Femur (tissue), 1 donor: ENCODE data around the gene ATF6B.

ENCODE experiments used
- DNase-seq: peaks from one replicate; pipeline ENCODE4 v3.0.0-alpha.2; 2017

The ATF6B gene

GRCh38 chr6:32129297-32130088 is 1.4 kb upstream of the ATF6B start:
- DNase-seq, result peak; percentile 38

GRCh38 chr6:32128751-32129296 is 778 bp upstream of the ATF6B start:
- peak; percentile 29 for DNase-seq

DNA sequence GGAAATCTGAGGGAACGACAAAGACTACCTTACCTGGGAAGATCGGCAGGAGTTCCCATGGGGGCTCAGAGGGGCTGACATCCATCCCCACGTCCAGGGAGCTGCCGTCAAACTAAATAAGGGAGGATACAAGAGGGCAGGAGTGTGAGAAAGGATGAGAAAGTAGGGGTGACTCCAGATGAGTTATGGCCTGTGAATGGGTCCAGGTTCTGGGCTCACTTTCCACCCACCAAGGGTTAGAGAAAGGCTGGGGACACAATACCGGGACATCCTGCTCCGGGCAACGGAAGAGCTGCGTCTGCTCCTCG is 683 bp downstream of the ATF6B start:
- DNase-seq, result no peak

GRCh38 chr6:32126880-32127279 is 1.2 kb downstream of the ATF6B start:
- no peak for DNase-seq

DNA sequence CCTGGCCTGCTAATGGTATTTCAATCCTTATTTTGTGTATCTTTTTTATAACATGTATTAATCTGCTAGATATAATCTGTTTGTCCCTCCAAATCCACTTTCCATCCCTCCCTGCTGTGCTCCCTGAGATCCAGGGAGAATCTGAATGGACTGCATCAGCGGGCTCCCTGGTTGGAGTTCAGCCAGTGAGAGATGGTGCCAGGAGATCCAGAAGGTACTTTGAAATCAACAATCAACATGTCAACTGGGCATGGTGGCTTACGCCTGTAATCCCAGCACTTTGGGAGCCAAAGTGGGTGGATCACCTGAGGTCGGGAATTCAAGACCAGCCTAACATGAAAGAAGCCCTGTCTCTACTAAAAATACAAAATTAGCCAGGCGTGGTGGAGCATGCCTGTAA is 4.4 kb downstream of the ATF6B start:
- no peak for DNase-seq

- DNase-seq, result no peak
These were observed 7.4 kb downstream of the ATF6B start for GRCh38 chr6:32120573-32121059.

DNA sequence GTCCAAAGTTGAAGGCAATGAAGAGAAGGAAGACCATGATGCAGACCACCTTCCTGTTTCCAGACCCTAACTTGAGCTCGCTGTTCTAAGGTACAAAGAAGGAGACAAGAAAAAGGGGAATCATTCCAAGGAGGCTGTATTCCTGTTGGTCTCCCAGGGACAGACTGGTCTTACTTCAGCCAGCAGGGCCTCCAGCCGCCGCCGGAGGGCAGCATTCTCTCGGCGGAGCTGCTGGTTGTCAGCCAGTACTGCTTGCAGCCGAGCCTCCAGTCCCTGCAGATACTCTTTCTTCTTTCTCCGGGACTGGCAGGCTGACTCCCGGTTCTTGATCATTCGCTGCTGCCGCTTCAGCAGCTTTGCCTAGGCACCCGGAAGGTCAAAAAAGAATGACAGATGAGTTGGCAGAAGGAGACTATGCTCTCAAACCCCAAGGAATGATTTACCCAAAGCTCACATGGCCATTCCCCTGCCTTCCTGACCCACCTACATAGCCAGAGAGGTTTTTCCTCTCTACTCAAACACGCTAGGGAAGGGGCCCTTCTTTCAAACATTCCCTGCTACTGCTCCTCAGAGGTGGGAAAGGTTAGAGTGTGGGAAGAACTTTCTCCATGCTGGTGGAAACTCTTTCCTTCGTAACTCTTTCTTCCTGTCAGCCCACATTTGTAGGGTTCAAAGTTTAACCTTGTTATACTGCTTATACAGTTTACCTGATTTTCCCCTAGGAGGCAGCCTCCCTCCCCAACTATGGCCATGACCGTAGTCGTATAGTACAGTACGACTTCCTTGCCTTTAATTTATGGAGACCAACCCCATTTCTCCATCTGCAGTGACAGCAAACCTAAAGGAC is 9.0 kb downstream of the ATF6B start:
- peak; percentile 92 for DNase-seq

DNA sequence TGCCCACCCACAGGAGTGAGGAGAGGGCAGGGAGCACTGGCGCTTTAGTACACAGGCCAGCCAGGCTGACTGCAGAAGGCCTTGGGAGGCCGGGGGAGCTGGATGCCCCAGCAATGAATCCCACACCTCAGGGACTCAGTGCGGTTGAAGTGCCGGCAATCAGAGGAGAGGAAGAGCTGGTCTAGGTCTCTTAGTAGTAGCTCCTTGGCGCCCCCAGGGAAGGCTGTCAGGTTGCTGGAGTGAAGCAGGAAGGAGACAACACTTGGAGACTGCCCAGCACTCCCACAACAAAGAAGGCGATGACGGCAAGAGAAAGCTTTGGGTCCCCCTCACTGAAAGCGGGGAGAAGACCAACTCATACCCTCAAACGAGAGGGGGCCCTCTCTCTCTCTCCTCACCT is 10.6 kb downstream of the ATF6B start:
- DNase-seq, result no peak

GRCh38 chr6:32116674-32117073 is 11.4 kb downstream of the ATF6B start:
- DNase-seq, result no peak

- DNase-seq, result peak; percentile 36
These were observed 12.4 kb downstream of the ATF6B start for GRCh38 chr6:32115623-32116022.

GRCh38 chr6:32114796-32115195 is 13.2 kb downstream of the ATF6B start:
- DNase-seq, result peak; percentile 47

DNA sequence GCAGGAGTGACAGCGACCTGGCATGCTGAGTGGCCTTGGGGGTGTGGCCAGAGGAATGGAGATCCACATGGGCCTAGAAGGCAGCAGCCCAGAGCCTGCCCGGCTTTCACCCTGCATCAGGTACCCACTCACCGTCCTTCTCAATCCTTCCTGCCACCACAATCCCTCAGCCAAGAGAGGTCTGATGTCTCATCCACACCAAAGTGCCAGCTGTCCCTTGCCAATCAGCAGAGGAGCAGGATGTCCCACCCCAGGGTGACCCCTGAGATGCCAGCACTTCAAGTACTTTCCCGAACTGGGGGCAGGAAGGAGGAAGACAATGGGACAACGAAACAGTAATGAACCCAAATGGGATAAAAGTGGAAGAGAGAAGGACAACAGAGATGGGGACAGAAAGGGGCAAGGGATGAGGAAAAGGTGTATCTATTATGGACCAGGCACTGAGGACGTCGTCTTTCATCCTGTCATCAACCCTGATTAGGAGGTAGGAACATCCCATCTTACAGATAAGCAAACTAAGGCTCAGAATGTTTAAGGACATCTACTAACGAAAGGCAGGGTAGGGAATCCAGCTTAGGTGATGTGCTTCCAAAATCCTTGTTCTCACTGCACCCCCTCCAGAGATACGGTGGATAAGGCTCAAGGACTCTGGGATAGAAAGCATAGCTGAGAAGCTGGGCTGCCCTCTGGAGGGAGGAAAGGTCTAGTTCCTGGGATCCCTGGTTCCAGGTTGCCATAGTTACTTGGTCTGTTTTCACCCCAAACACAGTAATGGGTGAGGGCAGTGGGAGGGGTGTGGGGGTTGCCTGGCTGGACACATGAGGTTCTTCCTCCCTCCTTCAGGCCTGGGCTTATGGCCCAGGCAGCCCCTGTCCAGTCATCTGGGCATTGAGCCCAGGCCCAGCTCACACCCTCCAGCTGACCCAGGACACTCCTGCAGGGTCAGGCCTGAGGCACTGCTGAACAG is 14.4 kb downstream of the ATF6B start:
- peak; percentile 93 for DNase-seq

- DNase-seq, result peak; percentile 93
These were observed 15.5 kb downstream of the ATF6B start for GRCh38 chr6:32112431-32112980.

- peak; percentile 76 for DNase-seq
These were observed 16.5 kb downstream of the ATF6B start for GRCh38 chr6:32111424-32112066.

GRCh38 chr6:32110632-32111031 is 17.4 kb downstream of the ATF6B start:
- peak; percentile 61 for DNase-seq

DNA sequence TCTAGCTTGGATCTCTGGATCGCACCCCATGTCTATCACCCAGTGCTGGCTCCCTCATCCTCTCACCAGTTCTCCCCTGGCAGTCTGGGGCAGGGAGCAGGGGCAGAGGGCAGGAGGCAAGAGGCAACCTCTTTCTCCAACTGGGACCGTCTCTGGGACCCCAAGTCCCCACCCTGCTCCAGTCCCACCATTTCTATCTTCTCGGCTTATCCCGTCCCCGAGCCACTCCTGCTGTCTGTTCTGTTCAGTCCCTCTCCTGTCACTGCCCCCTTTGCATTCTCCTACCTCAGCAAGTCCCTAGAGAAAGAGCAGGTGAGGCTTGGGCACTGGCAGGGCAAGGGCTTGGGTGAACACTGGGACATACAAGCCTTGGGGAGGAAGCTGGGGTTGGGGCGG is 18.3 kb downstream of the ATF6B start:
- DNase-seq, result no peak

- DNase-seq, result peak; percentile 74
These were observed 18.8 kb downstream of the ATF6B start, which contains the start of gene TNXB for GRCh38 chr6:32109114-32109764. TSS of gene TNXB (minus strand) at chr6:32109338. CDS start at chr6:32098198, 11,140 bp downstream.

DNA sequence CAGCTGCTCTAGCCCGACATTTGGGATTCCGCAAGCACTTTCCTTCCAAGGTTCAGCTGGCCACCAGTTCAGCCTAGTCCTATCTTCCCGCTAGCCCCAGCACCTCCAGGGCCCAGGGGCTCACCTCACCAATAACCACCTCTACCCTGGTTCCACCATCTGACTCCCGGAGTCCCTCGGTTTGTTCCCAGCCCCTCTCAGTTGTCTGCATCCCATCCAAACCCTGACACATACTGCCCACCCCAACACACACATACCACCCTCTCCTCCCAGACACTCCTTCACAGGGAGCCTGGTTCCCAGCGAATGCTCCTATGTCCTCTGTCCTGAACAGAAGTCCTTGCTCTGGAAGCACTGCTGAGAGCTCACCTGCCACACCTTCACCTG is 19.3 kb downstream of the ATF6B start:
- DNase-seq, result no peak

- DNase-seq, result peak; percentile 88
These were observed 19.9 kb downstream of the ATF6B start for GRCh38 chr6:32108094-32108627.

GRCh38 chr6:32107406-32107805 is 20.6 kb downstream of the ATF6B start:
- DNase-seq, result no peak

DNA sequence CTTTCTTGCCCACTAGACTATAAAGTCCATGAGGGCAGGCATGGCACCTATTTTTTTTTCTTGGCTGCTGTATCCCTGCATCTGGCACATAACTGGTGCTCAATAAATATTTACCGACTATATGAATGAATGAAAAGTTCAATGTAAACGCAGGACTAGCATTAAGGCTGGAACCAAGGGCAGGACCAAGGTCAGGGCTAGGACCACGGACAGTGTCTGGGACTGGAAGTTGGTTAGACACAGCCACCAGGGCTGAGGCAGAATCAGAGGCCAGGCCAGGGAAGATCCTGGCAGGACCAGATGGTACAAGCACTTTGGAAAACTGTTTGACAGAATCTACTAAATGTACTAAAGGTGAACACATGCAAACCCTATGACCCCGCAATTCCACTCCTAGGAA is 22.6 kb downstream of the ATF6B start:
- no peak for DNase-seq
